Activated CD4-positive, alpha-beta memory T cell treated with anti-CD3 and anti-CD28 coated beads for 36 hours (primary cell): Measurements from ENCODE around the gene ZNF318. TPM values are rescaled to one million over a fixed set of nuclear protein-coding genes. Genes with fewer than 3 reads are reported as not detected.
A peak's percentile ranks its signal among the peaks of the same experiment; 100 is the strongest.
"Not testable (repeated sequence)": the region's sequence is repeated elsewhere in the genome, so short reads cannot be mapped to it uniquely, and the experiment has no call there.

Experiments used
- CTCF ChIA-PET: fragments of 350-600 bp; sonication (Branson Sonifier 250); formaldehyde crosslinking; loops from one replicate; lab custom pipeline; 2021; ENCODE audit warnings: antibody characterized with exemption, inconsistent platforms; lab: Charles Lee
- POLR2A ChIA-PET: fragments of 350-600 bp; sonication (Branson Sonifier 250); formaldehyde crosslinking; loops from one replicate; lab custom pipeline; 2021; ENCODE audit warnings: antibody characterized with exemption; lab: Charles Lee
- DNase-seq: peaks from one replicate; pipeline ENCODE4 v3.0.0-alpha.2; 2020
- H3K27ac Mint-ChIP-seq: one replicate; pipeline ENCODE4 v1.8.0; 2021; ENCODE audit warnings: mixed read lengths
- H3K27me3 Mint-ChIP-seq: one replicate; pipeline ENCODE4 v1.8.0; 2021; ENCODE audit warnings: mixed read lengths
- H3K36me3 Mint-ChIP-seq: one replicate; pipeline ENCODE4 v1.8.0; 2021; ENCODE audit warnings: mixed read lengths
- H3K4me1 Mint-ChIP-seq: one replicate; pipeline ENCODE4 v1.8.0; 2021; ENCODE audit warnings: low read depth, mixed read lengths
- H3K4me3 Mint-ChIP-seq: one replicate; pipeline ENCODE4 v1.8.0; 2021; ENCODE audit warnings: mild to moderate bottlenecking, mixed read lengths
- H3K9me3 Mint-ChIP-seq: one replicate; pipeline ENCODE4 v1.8.0; 2021; ENCODE audit warnings: mixed read lengths
- intact Hi-C: fragments of 100-400 bp; cut with micrococcal nuclease; formaldehyde crosslinking; loops from one replicate; pipeline ENCODE4 v1.15.1; 2023
- total RNA-seq, 2 experiments: library from RNA; stranded (reverse); gene quantifications; one replicate each; pipeline ENCODE4 v1.2.3, GENCODE V29; 2021

The ZNF318 gene, protein sequence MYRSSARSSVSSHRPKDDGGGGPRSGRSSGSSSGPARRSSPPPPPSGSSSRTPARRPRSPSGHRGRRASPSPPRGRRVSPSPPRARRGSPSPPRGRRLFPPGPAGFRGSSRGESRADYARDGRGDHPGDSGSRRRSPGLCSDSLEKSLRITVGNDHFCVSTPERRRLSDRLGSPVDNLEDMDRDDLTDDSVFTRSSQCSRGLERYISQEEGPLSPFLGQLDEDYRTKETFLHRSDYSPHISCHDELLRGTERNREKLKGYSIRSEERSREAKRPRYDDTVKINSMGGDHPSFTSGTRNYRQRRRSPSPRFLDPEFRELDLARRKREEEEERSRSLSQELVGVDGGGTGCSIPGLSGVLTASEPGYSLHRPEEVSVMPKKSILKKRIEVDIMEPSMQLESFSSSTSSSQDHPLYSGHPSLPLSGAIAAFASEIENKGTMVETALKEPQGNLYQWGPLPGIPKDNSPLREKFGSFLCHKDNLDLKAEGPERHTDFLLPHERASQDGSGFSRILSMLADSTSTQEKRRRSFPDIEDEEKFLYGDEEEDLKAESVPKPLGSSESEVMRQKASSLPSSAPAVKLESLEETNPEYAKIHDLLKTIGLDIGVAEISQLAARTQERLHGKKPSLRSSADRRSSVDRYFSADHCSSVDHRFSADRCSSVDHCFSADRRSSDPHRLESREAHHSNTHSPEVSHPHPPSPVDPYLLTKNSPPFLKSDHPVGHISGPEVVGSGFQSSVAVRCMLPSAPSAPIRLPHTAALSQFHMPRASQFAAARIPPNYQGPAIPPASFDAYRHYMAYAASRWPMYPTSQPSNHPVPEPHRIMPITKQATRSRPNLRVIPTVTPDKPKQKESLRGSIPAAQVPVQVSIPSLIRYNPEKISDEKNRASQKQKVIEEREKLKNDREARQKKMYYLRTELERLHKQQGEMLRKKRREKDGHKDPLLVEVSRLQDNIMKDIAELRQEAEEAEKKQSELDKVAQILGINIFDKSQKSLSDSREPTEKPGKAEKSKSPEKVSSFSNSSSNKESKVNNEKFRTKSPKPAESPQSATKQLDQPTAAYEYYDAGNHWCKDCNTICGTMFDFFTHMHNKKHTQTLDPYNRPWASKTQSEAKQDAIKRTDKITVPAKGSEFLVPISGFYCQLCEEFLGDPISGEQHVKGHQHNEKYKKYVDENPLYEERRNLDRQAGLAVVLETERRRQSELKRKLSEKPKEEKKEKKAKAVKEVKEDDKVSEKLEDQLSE (N-terminal part only)
- 10 to 100 TPM; 12.1 to 12.7 TPM for total RNA-seq

DNA sequence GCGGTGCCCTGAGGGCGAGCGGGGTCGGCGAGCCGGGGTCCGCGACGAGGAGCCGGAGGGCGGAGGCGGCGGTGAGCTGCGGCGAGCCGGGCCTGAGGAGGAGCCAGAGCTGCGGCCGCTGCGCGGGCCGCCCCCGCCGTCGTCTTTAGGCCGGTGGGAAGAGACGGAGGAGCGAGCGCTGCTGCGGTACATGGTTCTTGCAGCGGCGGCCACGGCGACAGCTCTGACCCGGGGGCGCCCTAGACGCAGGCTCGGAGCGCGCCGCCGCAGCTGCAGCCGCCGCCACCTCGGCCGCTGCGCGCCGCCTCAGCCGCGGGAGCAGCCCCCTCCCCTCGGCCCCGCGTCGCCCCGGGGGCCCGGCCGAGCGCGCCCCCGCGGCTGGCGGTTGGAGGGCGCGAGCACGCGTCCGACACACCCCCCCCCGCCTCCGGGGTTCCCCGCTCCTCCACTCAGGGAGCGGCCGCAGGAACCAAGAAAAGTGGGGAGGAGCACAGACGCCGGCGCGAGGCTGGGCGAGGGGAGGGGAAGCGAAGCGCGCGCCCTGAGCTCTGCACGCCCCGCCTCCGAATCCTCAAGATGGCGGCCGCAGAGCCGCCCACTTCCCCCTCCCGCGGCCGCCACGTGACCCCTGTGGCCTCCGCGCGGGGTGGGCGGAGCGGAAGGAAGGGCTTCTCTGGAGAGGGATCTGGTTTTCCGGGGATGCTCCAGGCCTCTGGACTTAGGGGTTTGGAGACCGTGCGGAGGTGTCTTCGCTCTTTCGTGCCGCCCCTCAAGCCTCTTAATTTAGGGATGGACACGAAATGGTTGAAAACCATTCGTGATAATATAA is at the start of gene ZNF318:
Gene ZNF318, minus strand, starts transcription at position 474 of the 829 bp plus-strand sequence. Its CDS starts 282 bp downstream, at position 192.
- H3K4me3 Mint-ChIP-seq = peak within 1 kb of the TSS; percentile 85

DNA sequence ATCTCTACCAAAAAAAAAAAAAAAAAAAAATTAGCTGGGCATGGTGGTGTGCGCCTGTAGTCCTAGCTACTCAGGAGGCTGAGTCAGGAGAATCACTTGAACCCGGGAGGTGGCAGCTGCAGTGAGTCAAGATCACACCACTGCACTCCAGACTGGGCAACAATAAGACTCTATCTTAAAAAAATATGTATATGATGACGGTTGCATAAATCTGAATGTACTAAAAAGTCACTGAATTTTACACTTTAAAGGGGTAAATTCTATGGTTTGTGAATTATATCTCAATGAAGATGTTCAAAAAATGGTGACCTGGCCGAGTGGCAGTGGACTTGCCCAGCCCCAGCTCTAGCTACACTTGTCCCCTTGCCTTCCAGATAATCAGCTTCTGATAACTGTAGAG is 47.5 kb upstream of the ZNF318 start:
- Mint-ChIP-seq H3K9me3 (no peaks in the 10 kb centered on the region), H3K4me3 (no peak overlapping the region), H3K4me1 (no peaks in the 10 kb centered on the region), H3K27ac (no peak overlapping the region), H3K27me3 (no peaks in the 10 kb centered on the region), H3K36me3 (no peaks in the 10 kb centered on the region)
- intact Hi-C loops = no loop called here
- ChIA-PET CTCF (interaction anchor here (0.7 kb wide), 1 partner anchor 37 kb away, joined by 3 read pairs; no protein-coding TSS in a partner anchor), POLR2A (interaction anchor here (0.6 kb wide), 1 partner anchor 25 kb away, joined by 3 read pairs; no protein-coding TSS in a partner anchor)
- no peak for DNase-seq

More for the DNA sequence above, at the start of gene ZNF318:
- Mint-ChIP-seq H3K27ac (peak within 1 kb of the TSS; percentile 91), H3K9me3 (no peaks in the 10 kb centered on the region), H3K36me3 (peaks cover 4% of the 10 kb centered on the region), H3K27me3 (no peaks in the 10 kb centered on the region), H3K4me1 (peaks cover 30% of the 10 kb centered on the region)
- CTCF ChIA-PET = interaction anchor here (0.6 to 2.0 kb wide), 12 partner anchors 10 to 762 kb away, joined by 3 to 8 read pairs (median 3); partner anchors contain the start of genes CRIP3 and DNPH1
- peak; percentile 96 for DNase-seq
- intact Hi-C loops = loop anchor here (1.0 to 5.0 kb wide), 6 partner anchors 14 to 439 kb away; partner anchors contain the start of genes POLR1C, SRF, TJAP1 and YIPF3
- POLR2A ChIA-PET = interaction anchor here (0.9 to 2.7 kb wide), 7 partner anchors 9 to 199 kb away, joined by 3 to 24 read pairs (median 7); partner anchors contain the start of genes ABCC10 and DNPH1

DNA sequence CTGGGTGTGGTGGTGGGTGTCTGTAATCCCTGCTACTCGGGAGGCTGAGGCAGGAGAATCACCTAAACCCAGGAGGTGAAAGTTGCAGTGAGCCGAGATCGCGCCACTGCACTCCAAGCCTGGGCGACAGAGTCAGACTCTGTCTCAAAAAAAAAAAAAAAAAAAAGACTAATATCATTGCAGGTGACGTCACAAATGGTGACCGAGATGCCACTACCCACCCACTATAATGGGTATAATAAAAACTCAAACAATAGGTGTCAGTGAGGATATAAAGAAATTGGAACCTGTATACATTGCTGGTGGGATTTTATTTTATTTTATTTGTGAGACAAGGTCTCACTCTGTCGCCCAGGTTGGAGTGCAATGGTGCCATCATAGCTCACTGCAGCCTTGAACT is 45.8 kb upstream of the ZNF318 start:
- H3K4me3 Mint-ChIP-seq, H3K27ac Mint-ChIP-seq, H3K36me3 Mint-ChIP-seq, H3K4me1 Mint-ChIP-seq, POLR2A ChIA-PET, CTCF ChIA-PET, intact Hi-C loops, H3K27me3 Mint-ChIP-seq, H3K9me3 Mint-ChIP-seq, DNase-seq: not testable (repeated sequence)

DNA sequence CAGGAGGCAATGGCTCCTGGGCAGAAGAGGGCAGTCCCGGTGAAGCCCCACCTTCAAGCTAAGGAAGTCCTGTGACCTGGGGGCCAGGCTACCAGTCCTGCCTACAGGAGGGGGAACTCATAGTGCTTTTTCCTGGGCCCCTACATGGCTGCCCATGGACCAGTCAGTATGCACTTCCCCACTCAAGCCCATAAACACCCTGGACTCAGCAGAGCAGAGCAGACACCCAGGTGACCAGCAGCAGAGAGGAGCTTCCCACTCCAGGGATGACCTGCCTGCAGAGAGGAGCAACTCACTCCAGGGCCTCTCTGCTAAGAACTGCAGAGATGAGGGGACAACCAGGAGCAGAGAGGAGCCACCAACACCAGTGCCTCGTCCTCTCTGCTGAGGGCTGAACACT is 43.6 kb upstream of the ZNF318 start:
- CTCF ChIA-PET = no interaction called here

DNA sequence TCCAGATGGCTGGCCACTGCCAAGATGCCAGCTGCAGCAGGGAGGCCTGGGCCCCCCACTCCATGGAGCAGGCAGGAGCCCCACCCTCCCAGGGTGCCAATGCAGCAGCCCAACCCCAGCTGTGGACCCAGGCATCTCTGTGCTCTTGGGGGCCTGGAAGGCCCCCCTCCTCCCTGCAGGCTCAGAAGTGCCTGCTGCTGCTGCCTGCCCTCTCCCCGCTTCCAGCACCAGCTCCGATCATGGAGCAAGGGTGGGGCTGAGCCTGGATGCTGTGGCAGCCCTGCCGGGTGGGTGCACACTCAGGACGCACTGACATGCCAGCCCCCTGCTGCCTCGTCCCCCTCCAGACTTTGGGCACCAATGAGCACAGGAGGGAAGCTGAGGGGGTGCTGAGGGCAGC is 43.1 kb upstream of the ZNF318 start:
- Mint-ChIP-seq H3K4me3 (no peak overlapping the region), H3K36me3 (no peaks in the 10 kb centered on the region), H3K27me3 (no peaks in the 10 kb centered on the region), H3K9me3 (no peaks in the 10 kb centered on the region), H3K27ac (no peak overlapping the region), H3K4me1 (no peaks in the 10 kb centered on the region)
- CTCF ChIA-PET = no interaction called here
- intact Hi-C loops = no loop called here
- DNase-seq = no peak
- POLR2A ChIA-PET = no interaction called here

More for the DNA sequence above, 43.6 kb upstream of the ZNF318 start:
- H3K9me3 Mint-ChIP-seq = no peaks in the 10 kb centered on the region
- H3K4me1 Mint-ChIP-seq = no peaks in the 10 kb centered on the region
- no peaks in the 10 kb centered on the region for H3K27me3 Mint-ChIP-seq
- POLR2A ChIA-PET = interaction anchor here (1.1 kb wide), 1 partner anchor 9 kb away, joined by 5 read pairs; no protein-coding TSS in a partner anchor
- no peak for DNase-seq
- H3K4me3 Mint-ChIP-seq = no peak overlapping the region
- no peak overlapping the region for H3K27ac Mint-ChIP-seq
- intact Hi-C loops = no loop called here
- H3K36me3 Mint-ChIP-seq = no peaks in the 10 kb centered on the region

DNA sequence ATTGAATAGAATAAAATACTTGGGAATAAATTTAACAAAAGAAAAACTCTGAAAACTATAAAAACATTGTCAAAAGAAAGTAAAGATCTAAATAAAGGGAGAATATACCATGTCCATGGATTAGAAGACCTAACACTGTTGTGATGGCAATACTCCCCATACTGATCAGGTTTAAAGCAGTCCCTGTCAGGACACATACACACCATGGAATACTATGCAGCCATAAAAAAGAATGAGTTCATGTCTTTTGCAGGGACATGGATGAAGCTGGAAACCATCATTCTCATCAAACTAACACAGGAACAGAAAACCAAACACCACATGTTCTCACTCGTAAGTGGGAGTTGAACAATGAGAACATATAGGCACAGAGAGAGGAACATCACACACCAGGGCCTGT is 41.3 kb upstream of the ZNF318 start:
- H3K27me3 Mint-ChIP-seq, DNase-seq, H3K27ac Mint-ChIP-seq, H3K4me3 Mint-ChIP-seq, CTCF ChIA-PET, H3K4me1 Mint-ChIP-seq, H3K9me3 Mint-ChIP-seq, intact Hi-C loops, H3K36me3 Mint-ChIP-seq: not testable (repeated sequence)
- POLR2A ChIA-PET = interaction anchor here (1.1 kb wide), 1 partner anchor 16 kb away, joined by 4 read pairs; the partner anchor contains the start of gene ABCC10

DNA sequence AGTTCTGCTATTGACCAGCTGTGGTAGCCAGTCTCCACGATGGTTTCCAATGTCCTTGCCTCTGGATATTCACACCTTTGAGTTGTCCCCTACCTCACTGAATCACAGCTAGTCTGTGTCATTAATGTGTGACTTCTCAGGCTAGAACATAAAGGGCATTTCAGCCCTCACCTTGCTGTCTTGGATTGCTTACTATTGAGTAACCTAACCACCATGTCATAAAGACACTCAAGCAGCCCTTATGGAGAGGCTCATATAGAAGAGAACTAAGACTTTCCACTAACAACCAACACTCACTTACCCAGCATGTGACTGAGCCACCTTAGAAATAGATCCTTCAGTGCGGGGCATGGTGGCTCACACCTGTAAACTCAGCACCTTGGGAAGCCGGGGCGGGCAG is 38.8 kb upstream of the ZNF318 start:
- intact Hi-C loops = no loop called here
- no peak for DNase-seq
- CTCF ChIA-PET = no interaction called here
- POLR2A ChIA-PET = no interaction called here
- H3K27me3 Mint-ChIP-seq = no peaks in the 10 kb centered on the region
- no peaks in the 10 kb centered on the region for H3K4me1 Mint-ChIP-seq
- H3K27ac Mint-ChIP-seq = no peak overlapping the region
- no peak overlapping the region for H3K4me3 Mint-ChIP-seq
- H3K36me3 Mint-ChIP-seq = no peaks in the 10 kb centered on the region
- H3K9me3 Mint-ChIP-seq = no peaks in the 10 kb centered on the region

DNA sequence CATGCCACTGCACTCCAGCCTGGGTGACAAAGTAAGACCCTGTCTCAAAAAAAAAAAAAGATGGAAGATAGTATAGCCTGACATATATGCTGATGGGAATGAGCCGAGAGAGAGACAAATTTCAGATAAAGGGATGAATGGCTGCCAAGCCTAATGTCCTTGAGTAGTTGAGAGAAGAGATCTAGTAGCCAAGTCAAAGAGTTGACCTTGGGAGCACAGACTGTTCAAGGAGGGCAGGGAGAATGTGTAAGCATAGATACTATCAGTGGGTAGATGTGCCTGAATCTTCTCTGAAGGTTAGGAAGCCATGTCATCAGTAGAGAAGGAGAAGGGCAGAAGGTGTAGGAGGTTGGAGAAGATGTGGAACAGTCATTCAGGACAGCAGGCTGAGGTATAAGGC is 37.8 kb upstream of the ZNF318 start:
- POLR2A ChIA-PET = no interaction called here
- CTCF ChIA-PET = no interaction called here
- H3K27ac Mint-ChIP-seq = no peak overlapping the region
- H3K27me3 Mint-ChIP-seq = no peaks in the 10 kb centered on the region
- intact Hi-C loops = no loop called here
- H3K4me3 Mint-ChIP-seq = no peak overlapping the region
- no peaks in the 10 kb centered on the region for H3K9me3 Mint-ChIP-seq
- no peak for DNase-seq
- H3K4me1 Mint-ChIP-seq = no peaks in the 10 kb centered on the region
- H3K36me3 Mint-ChIP-seq = no peaks in the 10 kb centered on the region

DNA sequence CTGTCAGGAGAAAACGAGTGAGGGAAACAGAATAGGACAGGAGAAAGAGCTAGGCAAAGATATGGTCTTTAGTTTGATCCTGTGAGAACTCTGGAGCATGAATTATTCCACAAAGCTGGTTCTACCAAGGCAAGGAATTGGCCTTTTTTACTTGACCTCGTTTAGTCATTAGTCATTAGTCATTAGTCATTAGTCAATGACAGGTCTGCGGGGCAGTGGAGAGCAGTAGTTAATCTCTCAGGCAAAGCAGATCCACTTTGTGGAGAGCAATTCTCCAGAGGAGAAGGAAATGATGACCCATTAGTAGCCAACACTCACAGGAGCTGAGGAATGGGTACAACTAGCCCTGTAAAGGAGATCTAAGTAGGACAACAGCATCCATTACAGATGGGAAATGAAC is 35.9 kb upstream of the ZNF318 start:
- intact Hi-C loops = no loop called here
- no peaks in the 10 kb centered on the region for H3K27me3 Mint-ChIP-seq
- POLR2A ChIA-PET = no interaction called here

DNA sequence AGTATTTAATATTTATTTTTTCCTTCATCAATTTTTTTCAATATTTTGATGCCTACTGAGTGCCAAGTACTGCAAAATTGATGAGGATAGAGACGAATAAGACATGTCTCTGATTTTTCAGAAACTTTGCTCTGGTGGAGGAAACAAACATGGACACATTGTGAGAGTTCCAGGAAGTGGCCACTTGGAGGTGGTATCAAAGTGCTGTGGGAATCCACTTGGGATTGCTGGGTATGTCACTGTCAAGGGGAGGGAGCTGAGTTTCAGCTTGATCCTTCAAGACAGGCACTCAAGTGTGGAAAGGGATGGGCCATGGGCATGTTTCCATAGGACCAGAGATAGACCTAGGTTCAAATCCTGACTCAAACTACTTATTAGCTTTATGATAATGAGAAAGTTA is 33.4 kb upstream of the ZNF318 start:
- Mint-ChIP-seq H3K9me3 (no peaks in the 10 kb centered on the region), H3K4me1 (peaks cover 1% of the 10 kb centered on the region), H3K27ac (no peak overlapping the region), H3K27me3 (no peaks in the 10 kb centered on the region), H3K4me3 (no peak overlapping the region), H3K36me3 (no peaks in the 10 kb centered on the region)
- no peak for DNase-seq
- intact Hi-C loops = no loop called here
- ChIA-PET POLR2A (no interaction called here), CTCF (interaction anchor here (1.3 kb wide), 1 partner anchor 103 kb away, joined by 4 read pairs; no protein-coding TSS in a partner anchor)

More for the DNA sequence above, 35.9 kb upstream of the ZNF318 start:
- Mint-ChIP-seq H3K9me3 (no peaks in the 10 kb centered on the region), H3K4me3 (no peak overlapping the region), H3K36me3 (no peaks in the 10 kb centered on the region), H3K4me1 (no peaks in the 10 kb centered on the region), H3K27ac (no peak overlapping the region)
- DNase-seq = no peak
- CTCF ChIA-PET = no interaction called here

DNA sequence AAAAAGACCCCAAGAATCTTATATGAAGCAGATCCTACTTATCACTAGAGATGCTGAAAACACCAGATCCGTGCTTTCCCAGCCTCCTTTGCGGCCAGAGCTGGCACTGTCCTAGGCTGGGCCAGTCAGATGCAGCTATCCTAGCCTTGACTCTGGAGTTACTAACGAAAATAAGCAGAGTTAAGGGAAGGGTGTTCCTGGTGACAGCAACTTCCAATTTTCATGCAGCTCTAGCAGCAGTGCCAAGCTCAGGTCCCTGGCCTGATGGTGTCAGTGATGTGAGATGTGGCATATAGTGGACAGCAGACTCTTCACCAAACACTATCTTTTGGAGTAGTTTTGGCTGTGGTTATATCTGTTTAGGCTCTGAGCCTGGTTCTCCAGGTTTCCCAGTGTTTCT is 32.3 kb upstream of the ZNF318 start:
- ChIA-PET CTCF (no interaction called here), POLR2A (no interaction called here)
- no peak for DNase-seq
- Mint-ChIP-seq H3K9me3 (no peaks in the 10 kb centered on the region), H3K4me1 (peaks cover 2% of the 10 kb centered on the region), H3K36me3 (no peaks in the 10 kb centered on the region), H3K4me3 (no peak overlapping the region), H3K27me3 (no peaks in the 10 kb centered on the region), H3K27ac (no peak overlapping the region)
- intact Hi-C loops = no loop called here
